ENCODE measurements around the gene TMEM255A.

- no peak for TF ChIP-seq CTCF (conservative IDR thresholded peaks at IDR 0.05 in 1 of 2, IDR thresholded peaks at IDR 0.05 in 1 of 2; ENCODE audit: low read depth in 1 of 2, low read length in 2 of 2)
- no peak for TF ChIP-seq EZH2 (IDR thresholded peaks at IDR 0.05; ENCODE audit: low read length, missing control alignments)
Measured at GRCh38 chrX:120318411-120318810, 7.2 kb upstream of the TMEM255A start.

Data from fibroblast of lung (primary cell).